ENCODE results near the gene PDZD2. TPM values are rescaled to one million over a fixed set of nuclear protein-coding genes. Genes with fewer than 3 reads are reported as not detected.

PDZD2 gene
- total and polyA plus RNA-seq, 9 donors, result 21.2 to 58.2 (median 37.8) TPM

- no peaks in the 10 kb centered on the region for H3K9me3 ChIP-seq
Measured at GRCh38 chr5:31692561-31693221, 53.8 kb downstream of the PDZD2 start.

GRCh38 chr5:31698673-31699072 lies 59.7 kb downstream of the PDZD2 start:
- Histone ChIP-seq H3K27ac (no peak overlapping the region), H3K4me3 (no peak overlapping the region), H3K4me1 (ENCODE audit: insufficient read depth) (peaks cover 2% of the 10 kb centered on the region), H3K9me3 (no peaks in the 10 kb centered on the region), H3K36me3 (no peaks in the 10 kb centered on the region), H3K27me3 (no peaks in the 10 kb centered on the region)
- intact Hi-C loops (cut with DNase I), result no loop called here
- TF ChIP-seq POLR2A (IDR thresholded peaks at IDR 0.05) (no peak), CTCF (IDR thresholded peaks at IDR 0.05) (no peak), EP300 (IDR thresholded peaks at IDR 0.05) (no peak)
- 75 to 87% (median 83%) methylated on average over 7 of the region's 7 CpGs for WGBS, 3 donors
- no peak for DNase-seq

More at GRCh38 chr5:31692561-31693221, 53.8 kb downstream of the PDZD2 start:
- peak; percentile 37 to 77 (median 61) for DNase-seq
- Histone ChIP-seq H3K27me3 (no peaks in the 10 kb centered on the region), H3K36me3 (no peaks in the 10 kb centered on the region), H3K4me3 (no peak overlapping the region), H3K4me1 (ENCODE audit: insufficient read depth) (peaks cover 4% of the 10 kb centered on the region), H3K27ac (no peak overlapping the region)
- WGBS, 3 donors, result 13 to 28% (median 20%) methylated on average over 15 to 17 of the region's 17 CpGs
- intact Hi-C loops (cut with DNase I), result no loop called here
- TF ChIP-seq POLR2A (IDR thresholded peaks at IDR 0.05) (no peak), CTCF (IDR thresholded peaks at IDR 0.05) (no peak), EP300 (IDR thresholded peaks at IDR 0.05) (no peak)

- WGBS, 3 donors, result 34 to 50% (median 35%) methylated on average over 11 of the region's 11 CpGs
- no peaks in the 10 kb centered on the region for H3K36me3 ChIP-seq
- H3K4me1 ChIP-seq (ENCODE audit: insufficient read depth), result peaks cover 2% of the 10 kb centered on the region
- intact Hi-C loops (cut with DNase I), result no loop called here
- H3K27ac ChIP-seq, result no peak overlapping the region
- no peak overlapping the region for H3K4me3 ChIP-seq
- no peaks in the 10 kb centered on the region for H3K9me3 ChIP-seq
- H3K27me3 ChIP-seq, result no peaks in the 10 kb centered on the region
- DNase-seq, result no peak
- TF ChIP-seq EP300 (IDR thresholded peaks at IDR 0.05) (no peak), POLR2A (IDR thresholded peaks at IDR 0.05) (no peak), CTCF (IDR thresholded peaks at IDR 0.05) (no peak)
Measured at GRCh38 chr5:31701642-31702299, 62.8 kb downstream of the PDZD2 start.

GRCh38 chr5:31702712-31703111 lies 63.8 kb downstream of the PDZD2 start:
- Histone ChIP-seq H3K9me3 (no peaks in the 10 kb centered on the region), H3K4me3 (no peak overlapping the region), H3K36me3 (no peaks in the 10 kb centered on the region), H3K4me1 (ENCODE audit: insufficient read depth) (no peaks in the 10 kb centered on the region), H3K27me3 (no peaks in the 10 kb centered on the region), H3K27ac (no peak overlapping the region)
- no peak for DNase-seq
- WGBS, 3 donors, result 14 to 21% (median 15%) methylated on average over 2 of the region's 2 CpGs
- TF ChIP-seq CTCF (IDR thresholded peaks at IDR 0.05) (no peak), EP300 (IDR thresholded peaks at IDR 0.05) (no peak), POLR2A (IDR thresholded peaks at IDR 0.05) (no peak)
- intact Hi-C loops (cut with DNase I), result no loop called here
